Sigmoid colon (tissue), 4 donors: ENCODE data around the gene VAMP3.

Experiments used
- EP300 ChIP-seq, 4 donors: sonication (generic); formaldehyde crosslinking; IDR thresholded peaks; one replicate each; pipeline ENCODE4 v1.6.1; 2017; ENCODE audit warnings: antibody characterized with exemption in 4 of 4
- TF ChIP-seq, protein P1 (sequence below), 4 experiments: fragments of 450-650 bp in 3 of 4; fragments of 200-600 bp in 1 of 4; IDR thresholded peaks; one replicate each; pipeline ENCODE4 v1.5.1; 2016 to 2019; ENCODE audit warnings: antibody characterized with exemption in 4 of 4, mild to moderate bottlenecking in 3 of 4, moderate library complexity in 2 of 4

DNA sequence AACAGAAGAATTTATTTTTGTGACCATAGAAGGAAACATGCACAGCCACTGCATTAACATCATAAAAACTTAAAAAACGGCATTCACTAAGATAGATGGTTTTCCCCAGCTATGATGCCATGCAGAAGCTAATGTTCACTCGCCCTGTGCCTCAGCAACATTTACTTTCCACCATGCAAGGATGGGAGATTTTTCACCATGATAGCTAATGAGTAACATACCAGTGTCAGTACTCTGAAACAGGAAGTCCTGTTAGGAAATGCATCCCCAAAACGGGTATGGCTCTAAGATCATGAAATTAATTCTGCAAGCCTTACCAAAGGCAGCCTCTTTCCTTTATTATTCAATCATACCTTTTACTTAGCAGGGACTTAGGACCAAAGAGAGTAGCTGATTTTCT, 17.5 kb upstream of the VAMP3 start:
- TF ChIP-seq, protein P1, sequence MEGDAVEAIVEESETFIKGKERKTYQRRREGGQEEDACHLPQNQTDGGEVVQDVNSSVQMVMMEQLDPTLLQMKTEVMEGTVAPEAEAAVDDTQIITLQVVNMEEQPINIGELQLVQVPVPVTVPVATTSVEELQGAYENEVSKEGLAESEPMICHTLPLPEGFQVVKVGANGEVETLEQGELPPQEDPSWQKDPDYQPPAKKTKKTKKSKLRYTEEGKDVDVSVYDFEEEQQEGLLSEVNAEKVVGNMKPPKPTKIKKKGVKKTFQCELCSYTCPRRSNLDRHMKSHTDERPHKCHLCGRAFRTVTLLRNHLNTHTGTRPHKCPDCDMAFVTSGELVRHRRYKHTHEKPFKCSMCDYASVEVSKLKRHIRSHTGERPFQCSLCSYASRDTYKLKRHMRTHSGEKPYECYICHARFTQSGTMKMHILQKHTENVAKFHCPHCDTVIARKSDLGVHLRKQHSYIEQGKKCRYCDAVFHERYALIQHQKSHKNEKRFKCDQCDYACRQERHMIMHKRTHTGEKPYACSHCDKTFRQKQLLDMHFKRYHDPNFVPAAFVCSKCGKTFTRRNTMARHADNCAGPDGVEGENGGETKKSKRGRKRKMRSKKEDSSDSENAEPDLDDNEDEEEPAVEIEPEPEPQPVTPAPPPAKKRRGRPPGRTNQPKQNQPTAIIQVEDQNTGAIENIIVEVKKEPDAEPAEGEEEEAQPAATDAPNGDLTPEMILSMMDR (IDR thresholded peaks at IDR 0.05): no peak
- no peak for TF ChIP-seq EP300 (IDR thresholded peaks at IDR 0.05)
